A549 (cell line): ENCODE data around the gene IFITM10. TPM values are rescaled to one million over a fixed set of nuclear protein-coding genes. Genes with fewer than 3 reads are reported as not detected.
A peak's percentile ranks its signal among the peaks of the same experiment; 100 is the strongest.

Experiments
- ATAC-seq, 2 experiments: fragments of 200-7000 bp in 1 of 2; fragments of >200 bp in 1 of 2; cut with Nextera tagmentation in 1 of 2; cut with Tn5 transposase in 1 of 2; 3 replicates each; pipeline versions ENCODE4 v1.8.0 to v1.9.1; 2018 to 2020; ENCODE audit warnings: mild to moderate bottlenecking in 1 of 2, moderate library complexity in 1 of 2
- CTCF ChIA-PET: fragments of 300-600 bp; sonication (Branson Sonifier 250); formaldehyde crosslinking; extraction: SDS; loops from one replicate; lab custom pipeline; 2021; ENCODE audit warnings: antibody characterized with exemption, inconsistent platforms; lab: Yijun Ruan, JAX
- POLR2A ChIA-PET: fragments of 350-600 bp; formaldehyde crosslinking; extraction: SDS; loops from one replicate; lab custom pipeline; 2021; ENCODE audit warnings: antibody characterized with exemption, inconsistent platforms; lab: Yijun Ruan, JAX
- DNase-seq, 2 experiments: peaks; one replicate each; pipeline versions ENCODE4 v3.0.0 to v3.0.0-alpha.2; 2011 to 2016; ENCODE audit warnings: low read depth in 1 of 2, low spot score in 1 of 2
- FAIRE-seq: peaks from 2 replicates; lab custom pipeline; 2011; peaks lifted over from hg19 to GRCh38; lab: Jason Lieb, UNC
- H3K27ac ChIP-seq, 2 experiments: fragments of >200 bp; sonication (Bioruptor Twin); formaldehyde crosslinking; 3 replicates each; pipeline ENCODE4 v1.5.1; 2016 to 2017
- H3K4me1 ChIP-seq: fragments of >200 bp; sonication (Bioruptor Twin); formaldehyde crosslinking; 3 replicates; pipeline ENCODE4 v1.6.1; 2016
- H3K4me2 ChIP-seq: fragments of >200 bp; sonication (Bioruptor Twin); formaldehyde crosslinking; 3 replicates; pipeline ENCODE4 v1.6.1; 2016
- H3K4me3 ChIP-seq: fragments of >200 bp; sonication (Bioruptor Twin); formaldehyde crosslinking; 3 replicates; pipeline ENCODE4 v1.5.1; 2016
- H3K9me3 ChIP-seq: fragments of >200 bp; sonication (Bioruptor Twin); formaldehyde crosslinking; 3 replicates; pipeline ENCODE4 v1.6.1; 2016
- CHD2 ChIP-seq: fragments of 150-350 bp; IDR thresholded peaks from 2 replicates; pipeline ENCODE4 v1.6.1; 2014; ENCODE audit warnings: low read length; ENCODE audit not compliant: partially characterized antibody
- FOSL2 ChIP-seq, 2 experiments: fragments of 450-650 bp in 1 of 2; fragments of >200 bp in 1 of 2; sonication (Bioruptor Twin) in 1 of 2; formaldehyde crosslinking; IDR thresholded peaks; 2 replicates each; pipeline versions ENCODE4 v1.5.0 to v1.6.1; 2016 to 2020; ENCODE audit warnings: mild to moderate bottlenecking in 1 of 2, moderate library complexity in 1 of 2
- KDM1A ChIP-seq: fragments of 200-600 bp; sonication (generic); IDR thresholded peaks from 2 replicates; pipeline ENCODE4 v1.6.1; 2016; ENCODE audit warnings: low read depth, mild to moderate bottlenecking
- RAD21 ChIP-seq, 2 experiments: fragments of >200 bp in 1 of 2; sonication (Bioruptor Twin) in 1 of 2; formaldehyde crosslinking in 1 of 2; IDR thresholded peaks in 1 of 2; conservative IDR thresholded peaks in 1 of 2; 2 replicates in 1 of 2; 3 replicates in 1 of 2; pipeline ENCODE4 v1.6.1; 2012 to 2018; ENCODE audit warnings: inconsistent platforms in 1 of 2
- RFX5 ChIP-seq: fragments of 450-650 bp; IDR thresholded peaks from 2 replicates; pipeline ENCODE4 v1.7.1; 2014; ENCODE audit warnings: antibody characterized with exemption, mild to moderate bottlenecking, moderate library complexity
- WGBS: methylation state at CpG from one replicate; pipeline ENCODE4 v1.1.6; 2017; ENCODE audit errors: missing lambda C conversion rate; 5-methylcytosine and 5-hydroxymethylcytosine counted together
- polyA plus RNA-seq, 4 experiments: library from polyadenylated mRNA; depleted of rRNA in 3 of 4; stranded (reverse); fragments of >200 nt; fragmentation: RNase III in 1 of 4; extraction: RNeasy Plus Mini Kit Qiagen cat#74134 plus additional on column Dnase treatment in 1 of 4; gene quantifications; 2 replicates in 3 of 4; 3 replicates in 1 of 4; pipeline ENCODE4 v1.2.3, GENCODE V29; 2011 to 2017
- TF ChIP-seq, protein P1 (sequence below): fragments of 450-650 bp; IDR thresholded peaks from 2 replicates; pipeline ENCODE4 v1.6.1; 2014; ENCODE audit warnings: antibody characterized with exemption
- TF ChIP-seq, protein P2 (sequence below): IDR thresholded peaks from 2 replicates; pipeline ENCODE4 v1.6.1; 2012; ENCODE audit warnings: low read depth, borderline replicate concordance

IFITM10 gene
- polyA plus RNA-seq, 2 of the 4 experiments (the other 2 are of a cell fraction) = 0.28 to 0.67 TPM

DNA sequence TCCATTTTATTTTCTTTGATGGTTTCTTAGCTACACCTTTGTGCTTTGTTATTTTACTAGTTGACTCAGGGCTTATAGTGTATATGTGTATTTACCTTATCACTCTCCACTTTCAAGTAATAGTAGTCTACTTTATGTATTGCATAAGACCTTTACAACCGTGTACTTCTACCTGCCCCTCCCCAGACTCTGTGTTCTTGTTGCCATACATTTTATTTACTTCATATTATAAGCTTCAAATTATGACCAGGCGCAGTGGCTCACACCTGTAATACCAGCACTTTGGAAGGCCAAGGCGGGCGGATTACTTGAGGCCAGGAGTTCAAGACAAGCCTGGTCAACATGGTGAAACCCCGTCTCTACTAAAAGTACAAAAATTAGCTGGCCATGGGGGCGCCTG is 41.5 kb upstream of the IFITM10 start:
- TF ChIP-seq, protein P1, sequence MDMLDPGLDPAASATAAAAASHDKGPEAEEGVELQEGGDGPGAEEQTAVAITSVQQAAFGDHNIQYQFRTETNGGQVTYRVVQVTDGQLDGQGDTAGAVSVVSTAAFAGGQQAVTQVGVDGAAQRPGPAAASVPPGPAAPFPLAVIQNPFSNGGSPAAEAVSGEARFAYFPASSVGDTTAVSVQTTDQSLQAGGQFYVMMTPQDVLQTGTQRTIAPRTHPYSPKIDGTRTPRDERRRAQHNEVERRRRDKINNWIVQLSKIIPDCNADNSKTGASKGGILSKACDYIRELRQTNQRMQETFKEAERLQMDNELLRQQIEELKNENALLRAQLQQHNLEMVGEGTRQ = no peak
- TF ChIP-seq, all 56 proteins: peak for 0
- no peak for ATAC-seq
- DNase-seq = no peak
- Histone ChIP-seq H3K4me2 (no peak overlapping the region), H3K4me1 (no peaks in the 10 kb centered on the region), H3K27ac (no peak overlapping the region), H3K4me3 (no peak overlapping the region), H3K9me3 (no peaks in the 10 kb centered on the region)
- no peak for FAIRE-seq
- 63% methylated on average over 6 of the region's 6 CpGs for WGBS
- ChIA-PET POLR2A (no interaction called here), CTCF (interaction anchor here (0.8 to 3.0 kb wide), 7 partner anchors 9 to 245 kb away, joined by 3 to 9 read pairs (median 3); partner anchors contain the start of gene TNNI2)

DNA sequence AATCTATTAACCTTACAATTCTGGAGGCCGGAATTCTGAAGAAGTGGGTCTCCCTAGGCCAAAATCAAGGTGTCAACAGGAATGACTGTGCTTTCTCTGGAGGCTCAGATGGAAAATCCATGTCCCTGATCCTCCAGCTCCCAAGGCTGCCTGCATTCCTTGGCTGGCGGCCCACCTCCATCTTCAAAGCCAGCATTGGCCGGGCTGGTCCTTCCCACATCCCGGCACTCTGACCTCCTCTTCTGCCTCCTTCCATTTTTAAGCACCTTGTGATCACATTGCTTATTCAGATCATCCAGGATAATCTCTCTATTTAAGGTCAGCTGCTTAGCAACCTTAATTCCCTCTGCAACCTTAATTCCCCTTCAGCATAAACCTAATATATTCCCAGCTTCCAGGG is 36.1 kb upstream of the IFITM10 start:
- ChIA-PET CTCF (interaction anchor here (0.7 to 3.4 kb wide), 8 partner anchors 14 to 370 kb away, joined by 3 to 12 read pairs (median 4); no protein-coding TSS in a partner anchor), POLR2A (interaction anchor here (0.6 kb wide), 1 partner anchor 52 kb away, joined by 4 read pairs; the partner anchor contains the start of gene TNNI2)
- Histone ChIP-seq H3K4me3 (no peak overlapping the region), H3K9me3 (no peaks in the 10 kb centered on the region)
- 85% methylated on average over 4 of the region's 4 CpGs for WGBS
- TF ChIP-seq FOSL2 (IDR thresholded peaks at IDR 0.05) (no peak), FOSL2 (CRISPR knock-in tag; IDR thresholded peaks at IDR 0.05) (no peak), CHD2 (no peak), KDM1A (no peak)
- TF ChIP-seq, all 56 proteins: peak for 0
- FAIRE-seq = no peak
- no peak for ATAC-seq
- Histone ChIP-seq H3K4me2 (no peak overlapping the region), H3K4me1 (peaks cover 22% of the 10 kb centered on the region), H3K27ac (no peak overlapping the region)
- DNase-seq = no peak

DNA sequence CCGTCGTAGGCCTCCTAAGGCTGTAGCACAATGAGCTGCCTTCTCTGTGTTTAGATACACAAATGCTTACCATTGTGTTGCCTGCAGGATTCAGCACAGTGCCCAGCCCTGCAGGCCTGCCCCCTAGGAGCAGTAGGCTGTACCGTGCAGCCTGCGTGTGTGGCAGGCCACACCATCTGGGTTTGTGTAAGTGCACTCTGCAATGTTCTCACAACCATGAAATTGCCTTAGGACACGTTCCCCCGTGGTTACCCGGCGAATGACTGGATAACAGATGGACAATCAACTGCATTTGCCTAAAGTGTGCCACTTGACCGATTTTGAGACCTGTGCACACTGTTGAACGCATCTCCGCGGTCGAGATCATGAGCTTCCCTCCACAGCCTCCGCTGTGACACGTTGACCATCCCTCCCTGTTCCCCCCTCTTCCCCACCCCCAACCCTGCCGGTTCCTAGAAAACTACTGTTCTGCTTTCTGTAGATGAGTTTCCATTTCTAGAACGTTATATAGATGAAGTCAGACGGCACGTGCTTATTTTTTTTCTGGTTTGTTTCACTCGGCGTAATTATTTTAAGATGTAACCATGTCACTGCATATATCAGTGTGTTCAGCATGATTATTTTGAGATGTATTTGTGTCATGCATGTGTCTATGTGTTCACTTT is 35.5 kb upstream of the IFITM10 start:
- ChIA-PET CTCF (interaction anchor here (0.7 to 3.4 kb wide), 10 partner anchors 13 to 371 kb away, joined by 3 to 12 read pairs (median 3); no protein-coding TSS in a partner anchor), POLR2A (interaction anchor here (0.6 kb wide), 1 partner anchor 53 kb away, joined by 4 read pairs; the partner anchor contains the start of gene TNNI2)
- DNase-seq = no peak
- no peak overlapping the region for H3K27ac ChIP-seq
- no peak overlapping the region for H3K4me3 ChIP-seq
- peak in 1 of 2 experiments; percentile 35; a peak in 2 of 6 replicates for ATAC-seq
- WGBS = 85% methylated on average over 19 of the region's 21 CpGs
- no peaks in the 10 kb centered on the region for H3K9me3 ChIP-seq
- H3K4me1 ChIP-seq = peaks cover 24% of the 10 kb centered on the region
- H3K4me2 ChIP-seq = no peak overlapping the region
- FAIRE-seq = no peak
- TF ChIP-seq RFX5 = no peak
- TF ChIP-seq, all 56 proteins: peak for 0

DNA sequence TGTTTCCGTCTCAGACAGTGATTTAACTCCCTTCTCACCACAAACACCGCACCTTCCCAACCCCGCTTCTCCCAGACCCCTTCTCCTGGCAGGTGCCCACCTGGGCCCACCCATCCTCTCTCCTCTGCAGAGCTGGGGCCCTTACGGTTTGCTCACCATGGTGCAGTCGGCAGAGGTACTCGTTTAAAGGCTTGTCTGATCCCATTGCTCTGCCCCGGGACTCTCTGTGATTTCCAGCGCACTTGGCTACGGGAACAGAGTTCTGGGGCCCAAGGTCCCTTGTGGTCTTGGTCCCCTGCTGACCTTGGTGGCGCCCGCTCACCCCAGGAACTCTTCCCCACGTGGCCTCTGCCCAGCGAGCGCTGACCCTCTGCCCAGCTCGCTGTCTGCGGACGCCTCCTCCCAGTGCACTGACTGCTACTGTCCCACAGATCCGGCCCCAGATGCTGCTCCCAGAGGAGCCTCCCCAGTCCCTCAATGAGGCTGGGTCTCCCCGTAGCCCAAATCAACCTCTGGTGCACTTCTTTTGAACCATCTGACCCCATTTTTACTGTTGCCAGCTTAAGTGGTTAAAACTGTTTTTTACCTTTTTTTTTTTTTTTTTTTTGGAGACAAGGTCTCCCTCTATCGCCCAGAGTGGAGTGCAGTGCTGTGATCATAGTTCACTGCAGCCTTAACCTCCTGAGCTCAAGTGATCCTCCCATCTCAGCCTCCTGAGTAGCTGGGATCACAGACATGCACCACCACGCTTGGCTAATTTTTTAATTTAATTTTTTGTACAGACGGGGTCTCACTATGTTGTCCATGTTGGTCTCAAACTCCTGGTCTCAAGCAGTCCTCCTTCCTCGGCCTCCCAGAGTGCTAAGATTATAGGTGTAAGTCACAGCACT is 34.6 kb upstream of the IFITM10 start:
- ChIA-PET CTCF (interaction anchor here (0.6 to 3.4 kb wide), 11 partner anchors 10 to 464 kb away, joined by 3 to 13 read pairs (median 4); no protein-coding TSS in a partner anchor), POLR2A (no interaction called here)
- Histone ChIP-seq H3K4me2 (no peak overlapping the region), H3K4me3 (no peak overlapping the region), H3K9me3 (no peaks in the 10 kb centered on the region), H3K27ac (peak overlapping the region in 1 of 2 experiments; percentile 60; a peak in 2 of 6 replicates), H3K4me1 (peaks cover 24% of the 10 kb centered on the region)
- WGBS = 85% methylated on average over 21 of the region's 23 CpGs
- 0 out of 5 replicates have a peak, but pooled peaks of 1 of the 2 experiments have one; percentile 12 for TF ChIP-seq RAD21 (conservative IDR thresholded peaks at IDR 0.05 in 1 of 2, IDR thresholded peaks at IDR 0.05 in 1 of 2)
- TF ChIP-seq, protein P2, sequence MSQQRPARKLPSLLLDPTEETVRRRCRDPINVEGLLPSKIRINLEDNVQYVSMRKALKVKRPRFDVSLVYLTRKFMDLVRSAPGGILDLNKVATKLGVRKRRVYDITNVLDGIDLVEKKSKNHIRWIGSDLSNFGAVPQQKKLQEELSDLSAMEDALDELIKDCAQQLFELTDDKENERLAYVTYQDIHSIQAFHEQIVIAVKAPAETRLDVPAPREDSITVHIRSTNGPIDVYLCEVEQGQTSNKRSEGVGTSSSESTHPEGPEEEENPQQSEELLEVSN = no peak
- ATAC-seq (peak in 1 of 2 experiments; percentile 33; a peak in 1 of 6 replicates), DNase-seq (no peak), FAIRE-seq (no peak)
